Bronchial epithelial cell (primary cell): ENCODE results near the gene SLC28A1. TPM values are rescaled to one million over a fixed set of nuclear protein-coding genes. Genes with fewer than 3 reads are reported as not detected.
A peak's percentile ranks its signal among the peaks of the same experiment; 100 is the strongest.

Experiments
- DNase-seq: peaks from one replicate; pipeline ENCODE4 v3.0.0-alpha.2; 2010; ENCODE audit warnings: low read depth
- FAIRE-seq: peaks from 2 replicates; lab custom pipeline; 2011; peaks lifted over from hg19 to GRCh38; lab: Jason Lieb, UNC
- H3K27me3 ChIP-seq: 2 replicates; pipeline ENCODE4 v1.5.1; 2011; ENCODE audit warnings: low read length; ENCODE audit not compliant: control insufficient read depth, insufficient read depth
- H3K36me3 ChIP-seq: 2 replicates; pipeline ENCODE4 v1.5.1; 2011; ENCODE audit warnings: low read length; ENCODE audit not compliant: control insufficient read depth, insufficient read depth
- H3K4me3 ChIP-seq: 2 replicates; pipeline ENCODE4 v1.5.1; 2011; ENCODE audit warnings: mild to moderate bottlenecking, low read depth, low read length, control low read depth
- CTCF ChIP-seq: IDR thresholded peaks from 2 replicates; pipeline ENCODE4 v1.5.1; 2011; ENCODE audit warnings: mild to moderate bottlenecking, moderate library complexity, low read length, control low read depth, inconsistent platforms; ENCODE audit not compliant: insufficient read depth, severe bottlenecking
- total RNA-seq: library from RNA; depleted of rRNA; stranded (reverse); fragments of >200 nt; gene quantifications from 2 replicates; pipeline ENCODE4 v1.2.1, GENCODE V29; 2014

Gene SLC28A1
- total RNA-seq, 1 donor from 2014 or later = not detected

GRCh38 chr15:84914909-84915605 lies 30.6 kb downstream of the SLC28A1 start:
- Histone ChIP-seq H3K4me3 (no peak overlapping the region), H3K27me3 (no peaks in the 10 kb centered on the region), H3K36me3 (no peaks in the 10 kb centered on the region)
- FAIRE-seq (peak; percentile 36), DNase-seq (peak; percentile 95)
- TF ChIP-seq CTCF = no peak

DNA sequence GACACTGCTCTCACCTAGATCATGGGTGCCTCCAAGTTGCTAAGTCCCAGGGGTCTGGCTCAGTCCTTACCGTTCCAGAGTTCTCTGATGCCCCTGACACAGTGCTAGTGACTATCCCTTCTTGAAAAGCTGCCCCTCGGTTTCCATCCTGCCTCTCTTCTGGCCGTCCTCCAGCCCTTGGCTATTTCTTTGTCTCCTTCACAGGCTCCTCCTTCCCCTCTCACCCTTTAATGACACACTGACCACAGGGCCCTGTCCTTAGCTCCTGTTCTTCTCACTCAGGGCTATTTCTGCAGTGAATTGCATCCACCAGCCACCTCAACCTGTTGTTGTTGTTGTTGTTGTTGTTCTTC lies 31.1 kb downstream of the SLC28A1 start:
- TF ChIP-seq CTCF = no peak
- H3K4me3 ChIP-seq = no peak overlapping the region
- H3K36me3 ChIP-seq = no peaks in the 10 kb centered on the region
- no peak for DNase-seq
- no peak for FAIRE-seq
- H3K27me3 ChIP-seq = no peaks in the 10 kb centered on the region

- no peak for TF ChIP-seq CTCF
- H3K36me3 ChIP-seq = no peaks in the 10 kb centered on the region
- no peak overlapping the region for H3K4me3 ChIP-seq
- no peak for DNase-seq
- FAIRE-seq = no peak
- no peaks in the 10 kb centered on the region for H3K27me3 ChIP-seq
Measured at GRCh38 chr15:84917452-84917851, 33.0 kb downstream of the SLC28A1 start.

- H3K36me3 ChIP-seq = no peaks in the 10 kb centered on the region
- H3K4me3 ChIP-seq = no peak overlapping the region
- H3K27me3 ChIP-seq = no peaks in the 10 kb centered on the region
- FAIRE-seq (no peak), DNase-seq (no peak)
- TF ChIP-seq CTCF = no peak
Measured at GRCh38 chr15:84919106-84919667, 34.7 kb downstream of the SLC28A1 start.

GRCh38 chr15:84921121-84921520 lies 36.7 kb downstream of the SLC28A1 start:
- FAIRE-seq = no peak
- Histone ChIP-seq H3K27me3 (no peaks in the 10 kb centered on the region), H3K36me3 (no peaks in the 10 kb centered on the region), H3K4me3 (no peak overlapping the region)
- no peak for TF ChIP-seq CTCF
- no peak for DNase-seq
